Endothelial cell of umbilical vein (primary cell): ENCODE results near the gene HTR3A. TPM values are rescaled to one million over a fixed set of nuclear protein-coding genes. Genes with fewer than 3 reads are reported as not detected.

Experiments
- BruUV-seq: library from RNA; stranded (reverse); fragments of 400-500 nt; replicated peaks from 2 replicates; lab custom pipeline; 2021; lab: Mats Ljungman, UMichigan
- CTCF ChIA-PET: fragments of 300-600, 350-600 bp; sonication (Branson Sonifier 250); formaldehyde crosslinking; loops from one replicate; lab custom pipeline; 2021; ENCODE audit warnings: antibody characterized with exemption, inconsistent platforms; lab: Charles Lee
- POLR2A ChIA-PET: fragments of 300-600, 350-600 bp; sonication (Branson Sonifier 250); formaldehyde crosslinking; loops from one replicate; lab custom pipeline; 2021; ENCODE audit warnings: antibody characterized with exemption, inconsistent platforms; lab: Charles Lee
- DNase-seq: peaks from one replicate; pipeline ENCODE4 v3.0.0-alpha.2; 2011; ENCODE audit warnings: low read depth, low spot score
- FAIRE-seq: peaks from 2 replicates; lab custom pipeline; 2011; peaks lifted over from hg19 to GRCh38; lab: Jason Lieb, UNC
- H2AFZ ChIP-seq: 2 replicates; pipeline ENCODE4 v1.6.0; 2012; ENCODE audit warnings: low read depth, low read length, control low read depth, inconsistent platforms
- H3K27ac ChIP-seq: 2 replicates; pipeline ENCODE4 v1.5.1; 2011; ENCODE audit warnings: low read depth, mild to moderate bottlenecking, control low read depth, low read length, moderate library complexity; ENCODE audit not compliant: insufficient read depth
- H3K27me3 ChIP-seq, 2 experiments: 2 replicates each; pipeline versions ENCODE4 v1.6.0 to v1.6.1; 2011; ENCODE audit warnings: low read length in 2 of 2, mixed read lengths in 1 of 2; ENCODE audit not compliant: control insufficient read depth in 2 of 2, insufficient read depth in 2 of 2
- H3K36me3 ChIP-seq, 2 experiments: 2 replicates in 1 of 2; 3 replicates in 1 of 2; pipeline ENCODE4 v1.5.1; 2011; ENCODE audit warnings: low read length in 2 of 2, mild to moderate bottlenecking in 1 of 2, moderate library complexity in 1 of 2; ENCODE audit not compliant: control insufficient read depth in 2 of 2, insufficient read depth in 2 of 2; ENCODE audit errors: extremely low read depth in 1 of 2
- H3K4me1 ChIP-seq: 3 replicates; pipeline ENCODE4 v1.5.1; 2011; ENCODE audit warnings: mild to moderate bottlenecking, low read length; ENCODE audit not compliant: control insufficient read depth, insufficient read depth; ENCODE audit errors: extremely low read depth
- H3K4me2 ChIP-seq: 2 replicates; pipeline ENCODE4 v1.6.1; 2011; ENCODE audit warnings: low read length, control low read depth, mixed read lengths; ENCODE audit not compliant: insufficient read depth
- H3K4me3 ChIP-seq, 3 experiments: fragments of 200-600 bp in 1 of 3; sonication (generic), shearing (Covaris generic) in 1 of 3; replicated peaks in 1 of 3; 2 replicates each; pipeline ENCODE4 v1.5.1; 2011 to 2016; ENCODE audit warnings: control low read depth in 3 of 3, low read length in 3 of 3, mild to moderate bottlenecking in 2 of 3, inconsistent platforms in 1 of 3, low read depth in 1 of 3, moderate library complexity in 1 of 3; ENCODE audit not compliant: insufficient read depth in 1 of 3
- H3K79me2 ChIP-seq: 2 replicates; pipeline ENCODE4 v1.6.0; 2012; ENCODE audit warnings: low read length, inconsistent platforms; ENCODE audit not compliant: control insufficient read depth, insufficient read depth
- H3K9ac ChIP-seq: replicated peaks from 2 replicates; pipeline ENCODE3; 2011; ENCODE audit warnings: low read length, control low read depth; ENCODE audit not compliant: insufficient read depth; ENCODE audit errors: extremely low read depth
- H3K9me1 ChIP-seq: replicated peaks from 3 replicates; pipeline ENCODE4 v1.6.0; 2011; ENCODE audit warnings: mild to moderate bottlenecking, low read length; ENCODE audit not compliant: control insufficient read depth, insufficient read depth; ENCODE audit errors: extremely low read depth
- H3K9me3 ChIP-seq: replicated peaks from 2 replicates; pipeline ENCODE4 v1.5.1; 2012; ENCODE audit warnings: low read length, inconsistent platforms; ENCODE audit not compliant: control insufficient read depth, insufficient read depth
- H4K20me1 ChIP-seq: replicated peaks from 2 replicates; pipeline ENCODE3; 2011; ENCODE audit warnings: mild to moderate bottlenecking, low read length; ENCODE audit not compliant: control insufficient read depth, insufficient read depth; ENCODE audit errors: extremely low read depth
- EZH2 ChIP-seq: IDR thresholded peaks from 2 replicates; pipeline ENCODE4 v1.6.1; 2012; ENCODE audit warnings: borderline replicate concordance, low read depth, mild to moderate bottlenecking, moderate library complexity, low read length, inconsistent platforms; ENCODE audit not compliant: severe bottlenecking
- FOS ChIP-seq: IDR thresholded peaks from 2 replicates; pipeline ENCODE4 v1.6.1; 2011; ENCODE audit warnings: mild to moderate bottlenecking, low read length, moderate library complexity, borderline replicate concordance; ENCODE audit not compliant: insufficient read depth
- GATA2 ChIP-seq: IDR thresholded peaks from 2 replicates; pipeline ENCODE4 v1.7.0; 2011; ENCODE audit warnings: low read depth, mild to moderate bottlenecking, moderate library complexity, mixed read lengths, low read length; ENCODE audit not compliant: insufficient read length, insufficient read depth
- JUN ChIP-seq: IDR thresholded peaks from 2 replicates; pipeline ENCODE4 v1.6.1; 2011; ENCODE audit warnings: borderline replicate concordance, low read depth; ENCODE audit not compliant: insufficient read length, insufficient read depth
- MYC ChIP-seq: IDR thresholded peaks from one replicate; pipeline ENCODE4 v1.6.1; 2011; ENCODE audit warnings: mild to moderate bottlenecking, low read depth, low read length
- POLR2A ChIP-seq: IDR thresholded peaks from 2 replicates; pipeline ENCODE4 v1.6.1; 2012; ENCODE audit warnings: low read depth, mild to moderate bottlenecking, control low read depth, low read length
- POLR2AphosphoS5 ChIP-seq: IDR thresholded peaks from 2 replicates; pipeline ENCODE4 v1.6.1; 2012; ENCODE audit warnings: low read depth, mild to moderate bottlenecking, control low read depth, low read length, moderate library complexity; ENCODE audit not compliant: insufficient read depth
- dilution Hi-C: fragments of 300-500 bp; cut with MboI; formaldehyde crosslinking; loops from one replicate; pipeline ENCODE4 v1.15.0; 2019; ENCODE audit warnings: low sequenced_read_pairs; ENCODE audit not compliant: extremely low pct_ligation_motif_present
- intact Hi-C: fragments of 100-400 bp; cut with micrococcal nuclease; formaldehyde crosslinking; loops from one replicate; pipeline ENCODE4 v1.10.0; 2022
- polyA plus RNA-seq, 4 experiments: library from polyadenylated mRNA; depleted of rRNA in 3 of 4; stranded (reverse) in 3 of 4; unstranded in 1 of 4; fragments of >200 nt; gene quantifications; 2 replicates each; pipeline versions ENCODE4 v1.2.1 to v1.2.3, GENCODE V29; 2011 to 2012; ENCODE audit warnings: missing spikeins in 1 of 4
- total RNA-seq: library from RNA; stranded (reverse); gene quantifications from 2 replicates; pipeline ENCODE4 v1.2.3, GENCODE V29; 2021
- TF ChIP-seq, protein P1 (sequence below), 2 donors: IDR thresholded peaks; 1 replicate in 1 of 2; 2 replicates in 1 of 2; pipeline ENCODE4 v1.5.1; 2011; ENCODE audit warnings: low read length in 2 of 2, mild to moderate bottlenecking in 2 of 2, moderate library complexity in 2 of 2, control low read depth in 1 of 2, inconsistent platforms in 1 of 2, low read depth in 1 of 2; ENCODE audit not compliant: insufficient read depth in 1 of 2; ENCODE audit errors: extremely low read depth in 1 of 2
- TF ChIP-seq, protein P2 (sequence below): IDR thresholded peaks from 2 replicates; pipeline ENCODE4 v1.6.1; 2011; ENCODE audit not compliant: insufficient read depth, insufficient read length

HTR3A gene
- total and polyA plus RNA-seq, 2 donors (not counting 3 experiments of a cell fraction or from before 2014, with no cell fraction given), result not detected

DNA sequence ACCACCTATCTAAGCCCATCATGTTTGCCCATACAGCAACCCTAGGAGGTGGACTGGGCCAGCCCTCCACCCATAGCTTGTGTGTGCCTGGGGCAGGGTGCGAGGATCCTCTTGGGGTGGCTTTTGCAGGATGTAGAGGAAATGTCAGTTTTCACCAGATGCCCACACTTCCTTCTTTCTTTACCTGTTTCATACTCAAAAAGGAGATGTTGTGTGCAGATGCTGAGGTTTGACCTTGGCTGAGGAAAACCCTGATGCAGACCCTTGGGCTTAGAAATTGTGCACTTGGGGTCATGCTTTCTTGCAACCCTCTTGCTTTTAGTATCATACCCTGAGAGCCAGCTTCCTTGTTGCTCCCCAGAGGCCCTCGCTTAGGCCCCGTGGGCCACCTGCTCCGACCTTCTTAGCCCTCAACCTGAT is 2.2 kb downstream of the HTR3A start:
- intact Hi-C loops (no loop called here), dilution Hi-C loops (no loop called here)
- no peaks in the 10 kb centered on the region for H4K20me1 ChIP-seq
- ChIA-PET POLR2A (no interaction called here), CTCF (interaction anchor here (2.7 kb wide), 1 partner anchor 284 kb away, joined by 21 read pairs; no protein-coding TSS in a partner anchor)
- H3K9me3 ChIP-seq, result no peaks in the 10 kb centered on the region
- no peak for TF ChIP-seq POLR2AphosphoS5
- TF ChIP-seq FOS, result no peak
- TF ChIP-seq, protein P1, sequence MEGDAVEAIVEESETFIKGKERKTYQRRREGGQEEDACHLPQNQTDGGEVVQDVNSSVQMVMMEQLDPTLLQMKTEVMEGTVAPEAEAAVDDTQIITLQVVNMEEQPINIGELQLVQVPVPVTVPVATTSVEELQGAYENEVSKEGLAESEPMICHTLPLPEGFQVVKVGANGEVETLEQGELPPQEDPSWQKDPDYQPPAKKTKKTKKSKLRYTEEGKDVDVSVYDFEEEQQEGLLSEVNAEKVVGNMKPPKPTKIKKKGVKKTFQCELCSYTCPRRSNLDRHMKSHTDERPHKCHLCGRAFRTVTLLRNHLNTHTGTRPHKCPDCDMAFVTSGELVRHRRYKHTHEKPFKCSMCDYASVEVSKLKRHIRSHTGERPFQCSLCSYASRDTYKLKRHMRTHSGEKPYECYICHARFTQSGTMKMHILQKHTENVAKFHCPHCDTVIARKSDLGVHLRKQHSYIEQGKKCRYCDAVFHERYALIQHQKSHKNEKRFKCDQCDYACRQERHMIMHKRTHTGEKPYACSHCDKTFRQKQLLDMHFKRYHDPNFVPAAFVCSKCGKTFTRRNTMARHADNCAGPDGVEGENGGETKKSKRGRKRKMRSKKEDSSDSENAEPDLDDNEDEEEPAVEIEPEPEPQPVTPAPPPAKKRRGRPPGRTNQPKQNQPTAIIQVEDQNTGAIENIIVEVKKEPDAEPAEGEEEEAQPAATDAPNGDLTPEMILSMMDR (IDR thresholded peaks at IDR 0.05; ENCODE audit: extremely low read depth in 1 of 2, insufficient read depth in 1 of 2, low read depth in 1 of 2, low read length in 2 of 2), result no peak
- TF ChIP-seq JUN, result no peak
- no peak for TF ChIP-seq MYC
- TF ChIP-seq EZH2, result no peak
- TF ChIP-seq, protein P2, sequence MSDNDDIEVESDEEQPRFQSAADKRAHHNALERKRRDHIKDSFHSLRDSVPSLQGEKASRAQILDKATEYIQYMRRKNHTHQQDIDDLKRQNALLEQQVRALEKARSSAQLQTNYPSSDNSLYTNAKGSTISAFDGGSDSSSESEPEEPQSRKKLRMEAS, result no peak
- TF ChIP-seq GATA2, result no peak
- no peak for TF ChIP-seq POLR2A
- peaks cover 8 to 9% of the 10 kb centered on the region in 2 experiments for H3K27me3 ChIP-seq
- H3K36me3 ChIP-seq, result no peaks in the 10 kb centered on the region
- DNase-seq (no peak), FAIRE-seq (no peak)
- no peak overlapping the region for H3K4me2 ChIP-seq
- H3K4me3 ChIP-seq, result no peak overlapping the region
- H3K9me1 ChIP-seq, result no peaks in the 10 kb centered on the region
- H3K9ac ChIP-seq, result no peak overlapping the region
- H3K79me2 ChIP-seq, result no peaks in the 10 kb centered on the region
- H2AFZ ChIP-seq, result no peak overlapping the region
- H3K4me1 ChIP-seq, result peaks cover 4% of the 10 kb centered on the region
- no TSS peak for BruUV-seq
- H3K27ac ChIP-seq, result no peak overlapping the region
